Kidney epithelial cell (primary cell): Measurements from ENCODE around the gene MRPL33. TPM values are rescaled to one million over a fixed set of nuclear protein-coding genes. Genes with fewer than 3 reads are reported as not detected.
"Not testable (repeated sequence)": the region's sequence is repeated elsewhere in the genome, so short reads cannot be mapped to it uniquely, and the experiment has no call there.

ENCODE experiments used
- DNase-seq: peaks from one replicate; pipeline ENCODE4 v3.0.0-alpha.2; 2010; ENCODE audit warnings: low read depth
- H3K27me3 ChIP-seq: 2 replicates; pipeline ENCODE4 v1.6.0; 2011; ENCODE audit warnings: low read length; ENCODE audit not compliant: control insufficient read depth, insufficient read depth
- H3K36me3 ChIP-seq: 2 replicates; pipeline ENCODE4 v1.5.1; 2011; ENCODE audit warnings: low read length; ENCODE audit not compliant: control insufficient read depth, insufficient read depth
- H3K4me3 ChIP-seq: 2 replicates; pipeline ENCODE4 v1.5.1; 2011; ENCODE audit warnings: low read depth, mild to moderate bottlenecking, control low read depth, low read length
- total RNA-seq: library from RNA; depleted of rRNA; stranded (reverse); fragments of >200 nt; gene quantifications from 2 replicates; pipeline ENCODE4 v1.2.3, GENCODE V29; 2015
- TF ChIP-seq, protein P1 (sequence below): IDR thresholded peaks from 2 replicates; pipeline ENCODE4 v1.5.1; 2011; ENCODE audit warnings: mild to moderate bottlenecking, moderate library complexity, low read length, control low read depth, inconsistent platforms; ENCODE audit not compliant: insufficient read depth, poor library complexity, severe bottlenecking

MRPL33 gene
- total RNA-seq, 1 donor from 2014 or later, result 121 TPM

DNA sequence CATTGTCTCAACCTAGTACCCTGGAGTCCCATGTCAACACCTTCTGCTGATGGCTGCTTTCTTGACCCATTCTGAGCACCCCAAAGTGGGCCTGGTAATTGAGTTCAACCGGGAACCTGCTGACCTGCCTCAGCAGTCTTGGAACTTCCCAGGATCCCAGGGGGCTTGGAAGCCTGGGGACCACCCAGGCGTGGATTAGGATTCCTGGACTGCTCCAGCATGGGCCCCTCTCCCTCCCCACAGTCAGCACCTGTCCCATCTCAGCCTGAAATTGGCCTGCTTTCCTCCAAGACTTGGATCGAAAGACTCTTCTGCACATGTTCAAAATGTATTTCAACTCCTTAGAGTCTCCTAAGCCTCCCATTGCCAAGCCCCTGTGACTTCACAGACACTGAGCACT lies 15.4 kb upstream of the MRPL33 start:
- no peaks in the 10 kb centered on the region for H3K27me3 ChIP-seq

DNA sequence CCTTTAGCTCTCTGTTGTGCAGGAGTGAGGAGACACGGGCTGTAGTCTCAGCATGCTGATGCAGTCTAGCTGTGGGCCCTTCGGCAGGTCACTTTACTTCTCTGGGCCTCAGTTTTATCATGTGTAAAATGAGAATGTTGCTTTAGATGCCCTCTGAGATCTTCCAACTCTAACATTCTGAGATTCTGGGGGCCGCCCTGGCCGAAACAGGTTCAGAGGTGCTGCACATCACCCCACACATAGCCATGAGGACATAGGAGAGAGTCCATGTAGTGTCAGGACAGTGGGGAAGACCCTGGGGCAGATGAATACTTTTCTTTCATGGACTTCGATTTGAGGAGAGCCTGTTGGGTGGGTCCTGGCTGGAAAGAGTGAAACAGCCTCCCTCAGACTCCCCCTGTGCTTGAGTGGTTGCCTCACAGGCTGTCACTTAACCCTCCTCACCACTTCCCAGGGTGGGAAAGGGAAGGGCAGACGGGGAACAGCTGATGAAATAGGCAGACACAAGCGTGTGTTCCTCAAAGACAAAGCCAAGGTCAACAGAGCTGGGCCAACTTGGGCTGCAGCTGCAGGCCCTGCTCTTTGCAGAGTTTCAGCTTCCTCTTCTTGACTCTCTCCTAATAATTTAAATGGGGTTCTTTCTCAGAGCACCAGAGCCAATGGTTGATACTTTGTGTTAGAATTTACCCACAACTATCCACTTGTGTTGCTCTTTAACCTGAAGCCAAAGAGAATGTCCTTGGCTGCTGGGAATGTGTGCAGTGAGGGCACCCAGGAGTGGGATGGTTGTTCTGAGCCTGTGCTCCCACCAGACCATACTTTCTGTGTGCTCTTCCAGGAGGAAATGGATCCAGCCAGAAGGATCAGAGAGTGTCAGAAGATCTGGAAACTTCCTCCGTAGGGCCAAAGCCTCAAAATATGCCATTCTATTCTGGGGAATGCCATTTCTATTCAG lies 14.7 kb upstream of the MRPL33 start:
- TF ChIP-seq, protein P1, sequence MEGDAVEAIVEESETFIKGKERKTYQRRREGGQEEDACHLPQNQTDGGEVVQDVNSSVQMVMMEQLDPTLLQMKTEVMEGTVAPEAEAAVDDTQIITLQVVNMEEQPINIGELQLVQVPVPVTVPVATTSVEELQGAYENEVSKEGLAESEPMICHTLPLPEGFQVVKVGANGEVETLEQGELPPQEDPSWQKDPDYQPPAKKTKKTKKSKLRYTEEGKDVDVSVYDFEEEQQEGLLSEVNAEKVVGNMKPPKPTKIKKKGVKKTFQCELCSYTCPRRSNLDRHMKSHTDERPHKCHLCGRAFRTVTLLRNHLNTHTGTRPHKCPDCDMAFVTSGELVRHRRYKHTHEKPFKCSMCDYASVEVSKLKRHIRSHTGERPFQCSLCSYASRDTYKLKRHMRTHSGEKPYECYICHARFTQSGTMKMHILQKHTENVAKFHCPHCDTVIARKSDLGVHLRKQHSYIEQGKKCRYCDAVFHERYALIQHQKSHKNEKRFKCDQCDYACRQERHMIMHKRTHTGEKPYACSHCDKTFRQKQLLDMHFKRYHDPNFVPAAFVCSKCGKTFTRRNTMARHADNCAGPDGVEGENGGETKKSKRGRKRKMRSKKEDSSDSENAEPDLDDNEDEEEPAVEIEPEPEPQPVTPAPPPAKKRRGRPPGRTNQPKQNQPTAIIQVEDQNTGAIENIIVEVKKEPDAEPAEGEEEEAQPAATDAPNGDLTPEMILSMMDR, result no peak
- Histone ChIP-seq H3K36me3 (no peaks in the 10 kb centered on the region), H3K27me3 (no peaks in the 10 kb centered on the region), H3K4me3 (no peak overlapping the region)
- DNase-seq, result no peak

More for the DNA sequence above, 15.4 kb upstream of the MRPL33 start:
- no peak for DNase-seq
- TF ChIP-seq, protein P1, result no peak
- no peak overlapping the region for H3K4me3 ChIP-seq
- H3K36me3 ChIP-seq, result no peaks in the 10 kb centered on the region

DNA sequence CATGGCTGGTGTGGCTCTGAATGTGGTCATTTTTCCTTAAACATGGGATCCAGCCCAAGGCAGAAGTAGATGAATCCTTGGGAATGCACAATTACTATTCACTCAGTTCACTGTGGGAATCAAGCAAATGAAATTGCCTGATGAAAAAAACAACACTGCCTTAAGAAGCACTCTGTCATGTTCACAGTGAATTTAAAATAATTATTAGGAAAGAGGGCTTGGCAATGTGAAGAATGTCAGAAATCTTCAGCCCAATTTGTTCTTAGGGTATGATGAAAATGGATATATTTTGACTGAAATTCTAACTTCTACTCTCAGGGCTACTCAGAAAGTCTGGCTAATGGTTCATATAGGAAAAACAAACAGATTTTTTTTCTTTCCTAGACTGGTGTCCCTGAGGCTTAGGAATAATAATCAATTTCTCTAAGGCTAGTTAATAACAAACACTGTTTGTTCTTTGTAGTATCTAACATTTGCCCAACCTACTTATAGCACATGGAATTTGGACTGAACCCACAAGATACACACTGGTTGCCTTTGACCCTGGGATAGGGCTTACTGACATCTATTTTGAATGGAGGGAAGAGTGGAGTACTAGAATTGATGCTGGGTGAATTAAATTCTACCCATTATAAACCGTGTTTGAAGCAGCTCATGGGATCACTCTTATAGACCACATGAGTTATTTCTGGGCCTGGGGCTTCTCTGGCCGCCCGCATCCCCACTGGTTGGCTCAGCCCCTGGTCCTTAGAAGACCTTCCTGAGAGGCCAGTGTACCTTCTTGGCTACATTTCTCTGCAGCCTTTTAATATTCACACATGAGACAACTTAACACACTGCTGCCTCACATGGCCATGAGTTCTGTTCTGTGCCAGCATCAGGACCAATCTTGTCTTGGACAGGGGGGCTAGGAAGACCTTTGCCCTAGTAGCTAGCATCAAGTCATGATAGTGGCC lies 8.3 kb upstream of the MRPL33 start:
- no peak for DNase-seq
- no peak overlapping the region for H3K4me3 ChIP-seq
- H3K36me3 ChIP-seq, result no peaks in the 10 kb centered on the region
- H3K27me3 ChIP-seq, result no peaks in the 10 kb centered on the region
- TF ChIP-seq, protein P1, result no peak

DNA sequence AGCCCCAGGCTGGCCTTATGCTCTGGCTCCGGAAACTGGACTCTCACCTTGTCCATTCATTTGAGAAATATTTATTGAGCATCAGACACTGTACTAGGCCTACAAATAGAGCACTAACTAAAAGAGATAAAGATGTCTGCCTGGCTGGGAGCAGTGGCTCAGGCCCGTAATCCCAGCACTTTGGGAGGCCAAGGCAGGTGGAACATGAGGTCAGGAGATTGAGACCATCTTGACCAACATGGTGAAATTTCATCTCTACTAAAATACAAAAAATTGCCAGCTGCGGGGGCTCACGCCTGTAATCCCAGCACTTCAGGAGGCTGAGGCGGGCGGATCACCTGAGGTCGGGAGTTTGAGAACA lies 7.6 kb upstream of the MRPL33 start:
- DNase-seq, result no peak
- TF ChIP-seq, protein P1, result no peak
- Histone ChIP-seq H3K27me3 (no peaks in the 10 kb centered on the region), H3K4me3 (no peak overlapping the region), H3K36me3 (no peaks in the 10 kb centered on the region)

DNA sequence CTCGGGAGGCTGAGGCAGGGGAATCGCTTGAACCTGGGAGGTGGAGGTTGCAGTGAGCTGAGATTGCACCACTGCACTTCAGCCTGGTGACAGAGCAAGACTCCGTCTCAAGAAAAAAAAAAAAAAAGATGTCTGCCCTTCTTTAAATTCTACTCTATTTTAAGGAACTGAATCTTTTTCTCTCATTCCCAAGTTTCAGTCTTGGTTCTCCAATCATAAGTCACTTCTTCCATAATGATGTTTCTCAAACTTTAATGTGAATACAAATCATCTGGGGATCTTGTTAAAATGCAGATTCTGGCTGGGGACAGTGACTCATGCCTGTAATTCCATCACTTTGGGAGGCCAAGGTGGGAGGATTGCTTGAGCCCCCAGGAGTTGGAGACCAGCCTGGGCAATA lies 7.0 kb upstream of the MRPL33 start:
- H3K36me3 ChIP-seq, H3K27me3 ChIP-seq, H3K4me3 ChIP-seq, DNase-seq: not testable (repeated sequence)

DNA sequence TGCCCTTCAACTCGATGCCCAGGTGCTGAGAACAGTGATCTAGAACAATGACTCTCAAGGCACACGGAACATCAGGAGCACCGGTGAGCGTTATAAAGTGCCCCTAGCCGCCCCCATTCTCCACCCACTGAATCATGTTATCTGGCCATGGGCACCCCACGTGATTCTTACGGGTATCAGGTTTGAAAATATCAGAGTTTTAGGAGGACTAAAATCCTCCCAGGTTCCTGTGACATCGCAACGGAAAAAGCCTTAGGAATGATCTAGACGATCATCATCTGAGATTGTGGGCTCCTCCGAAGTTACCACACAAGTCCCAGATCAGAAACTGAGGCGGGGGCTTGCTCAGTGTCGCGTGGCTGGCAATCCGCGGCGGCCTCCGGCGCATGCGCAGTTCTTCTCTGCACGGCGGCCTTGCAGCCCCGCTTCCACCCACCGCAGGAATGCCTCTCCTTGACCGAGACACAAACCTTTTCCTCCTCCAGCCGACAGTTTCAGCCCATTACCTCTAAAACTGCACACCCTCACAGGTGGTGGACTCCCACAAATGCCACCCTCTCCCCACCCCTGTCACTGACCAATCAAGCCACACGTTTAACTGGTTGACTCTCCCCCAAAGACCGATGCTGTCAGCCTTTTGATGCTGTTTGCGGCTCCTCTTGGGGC lies 5.8 kb upstream of the MRPL33 start:
- no peaks in the 10 kb centered on the region for H3K27me3 ChIP-seq
- H3K36me3 ChIP-seq, result no peaks in the 10 kb centered on the region
- TF ChIP-seq, protein P1, result no peak
- DNase-seq, result peak; percentile 87
- no peak overlapping the region for H3K4me3 ChIP-seq
